ENCODE measurements around the gene ROBO1.

The ROBO1 gene

DNA sequence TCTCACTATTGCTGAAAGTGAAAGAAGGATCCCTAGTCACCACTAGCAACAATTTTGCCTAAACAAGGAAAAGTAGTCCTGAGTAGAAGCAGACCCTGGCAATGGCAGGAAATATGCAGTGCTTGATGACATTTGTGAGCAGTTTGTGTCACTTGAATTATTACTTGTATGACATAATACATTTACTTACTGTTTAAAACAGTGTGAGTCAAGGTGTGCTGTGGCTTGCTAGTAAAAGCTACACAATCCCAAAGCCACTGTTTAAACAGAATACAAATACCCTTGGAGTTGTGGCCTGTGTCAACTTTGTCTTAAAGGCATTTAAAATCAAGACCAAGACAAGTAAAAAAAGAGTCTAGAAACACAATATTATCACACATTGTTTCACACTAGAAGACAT lies 775.4 kb downstream of the ROBO1 start:
- DNase-seq (ENCODE audit: low read depth in 2 of 2, low spot score in 1 of 2) = no peak

DNA sequence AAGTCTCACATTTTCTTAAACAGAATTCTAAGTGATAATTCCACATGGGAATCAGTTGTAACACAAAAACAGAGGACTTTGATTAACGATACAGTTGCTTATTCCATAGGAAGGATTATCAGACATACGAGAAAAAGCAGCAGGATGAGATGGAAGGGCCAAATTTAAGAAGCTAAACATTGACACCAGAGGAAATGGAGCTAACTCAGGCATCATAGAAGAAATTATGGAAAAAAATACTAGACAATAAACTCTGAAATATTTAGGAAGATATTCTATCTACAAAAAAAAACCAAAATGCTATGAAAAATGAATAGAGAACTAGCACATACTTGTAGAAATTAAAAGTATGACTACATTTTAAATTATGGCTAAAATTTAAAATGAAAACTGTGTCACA lies 776.1 kb downstream of the ROBO1 start:
- DNase-seq (ENCODE audit: low read depth in 2 of 2, low spot score in 1 of 2) = no peak

DNA sequence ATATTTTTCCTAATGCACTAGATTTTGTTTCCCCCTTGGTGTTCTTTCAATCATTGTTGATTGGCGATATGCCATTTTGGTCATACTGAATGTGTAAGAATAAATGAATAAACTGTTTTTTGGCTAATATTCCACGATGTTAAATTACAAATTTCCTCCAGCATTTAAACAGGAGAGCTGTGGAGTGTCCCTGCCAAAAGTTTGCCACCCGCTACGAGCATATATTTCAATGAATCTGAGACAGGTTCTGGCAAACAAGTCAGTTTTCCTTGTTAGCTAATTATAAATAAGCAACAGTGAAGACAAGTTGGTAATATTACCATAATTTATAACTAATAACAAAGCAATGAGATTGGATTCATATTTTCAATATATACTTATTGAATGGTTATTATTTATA lies 777.6 kb downstream of the ROBO1 start:
- no peak for DNase-seq (ENCODE audit: low read depth in 2 of 2, low spot score in 1 of 2)

GRCh38 chr3:78988324-78988723 lies 779.5 kb downstream of the ROBO1 start:
- no peak for DNase-seq (ENCODE audit: low read depth in 2 of 2, low spot score in 1 of 2)

DNA sequence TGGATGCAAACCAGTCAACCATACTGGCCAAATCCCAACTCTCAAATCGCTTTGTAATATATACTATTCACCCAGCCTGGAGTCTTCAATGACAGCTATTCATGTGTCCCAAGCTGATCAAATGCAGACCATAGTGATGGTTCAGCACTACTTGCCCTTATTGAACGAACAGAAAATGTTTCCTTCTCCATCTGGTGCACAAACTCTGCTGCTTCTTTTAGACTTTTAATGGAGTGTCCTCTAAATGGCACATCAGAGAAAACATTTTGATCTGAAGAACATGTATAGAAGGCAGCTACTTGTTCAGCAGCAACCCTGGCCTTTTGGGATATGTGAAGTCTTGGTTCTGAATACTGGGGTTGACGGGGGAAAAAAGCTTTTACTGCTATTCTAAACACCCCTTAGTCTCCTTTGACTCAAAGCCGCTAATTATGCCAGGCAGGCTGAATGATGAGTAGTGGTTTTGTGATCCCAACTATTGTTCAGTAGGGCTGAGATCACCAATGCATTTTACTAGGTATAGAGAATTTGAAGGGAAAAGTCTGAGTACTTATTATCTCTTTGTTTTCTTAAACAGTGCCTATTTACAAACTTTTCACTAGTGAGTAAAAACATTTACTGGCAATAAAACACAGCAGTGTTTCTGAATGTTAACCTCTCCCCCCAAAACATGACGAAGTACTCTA lies 781.2 kb downstream of the ROBO1 start:
- no peak for DNase-seq (ENCODE audit: low read depth in 2 of 2, low spot score in 1 of 2)

- DNase-seq (ENCODE audit: low read depth in 2 of 2, low spot score in 1 of 2) = no peak
These were observed 781.8 kb downstream of the ROBO1 start for GRCh38 chr3:78985981-78986380.

DNA sequence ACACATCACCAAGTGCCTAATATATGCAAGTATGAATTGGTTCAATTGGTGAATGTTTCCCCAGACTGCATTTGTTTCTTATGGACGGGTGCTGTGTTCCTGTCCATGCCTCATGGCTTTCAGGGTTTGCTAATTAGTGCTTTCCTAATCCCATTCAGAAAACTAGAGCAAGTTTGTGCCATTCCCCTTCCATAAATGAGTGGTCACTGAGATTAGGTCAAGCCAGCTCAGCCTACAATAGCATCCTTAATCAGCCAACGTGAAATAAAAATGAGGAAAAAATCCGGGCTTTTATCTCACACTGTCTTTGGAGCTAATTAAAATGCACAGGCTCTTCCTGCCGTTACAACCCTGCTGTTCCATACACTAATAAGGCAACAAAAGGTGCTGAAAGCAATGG lies 788.8 kb downstream of the ROBO1 start:
- no peak for DNase-seq (ENCODE audit: low read depth in 2 of 2, low spot score in 1 of 2)

- DNase-seq (ENCODE audit: low read depth in 2 of 2, low spot score in 1 of 2) = no peak
These were observed 789.8 kb downstream of the ROBO1 start for GRCh38 chr3:78978037-78978436.

DNA sequence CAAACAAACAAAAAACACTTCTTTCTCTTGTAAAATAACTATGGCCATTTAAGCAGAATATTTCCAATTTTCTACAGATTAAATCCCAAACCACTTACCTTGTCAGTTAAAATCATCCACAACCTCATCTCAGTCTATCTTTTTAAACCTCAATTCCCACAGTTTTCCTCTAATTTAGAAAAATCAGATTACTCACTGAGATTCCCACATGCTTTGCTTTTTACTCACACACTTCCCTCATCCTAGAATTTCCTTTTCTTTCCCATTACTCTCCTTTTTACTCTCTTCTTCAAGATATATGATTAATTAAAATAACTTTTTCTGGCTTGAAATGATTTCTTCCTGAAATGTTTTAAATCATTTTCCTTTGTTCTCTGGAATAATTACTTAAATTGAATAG lies 790.7 kb downstream of the ROBO1 start:
- DNase-seq (ENCODE audit: low read depth in 2 of 2, low spot score in 1 of 2) = no peak

DNA sequence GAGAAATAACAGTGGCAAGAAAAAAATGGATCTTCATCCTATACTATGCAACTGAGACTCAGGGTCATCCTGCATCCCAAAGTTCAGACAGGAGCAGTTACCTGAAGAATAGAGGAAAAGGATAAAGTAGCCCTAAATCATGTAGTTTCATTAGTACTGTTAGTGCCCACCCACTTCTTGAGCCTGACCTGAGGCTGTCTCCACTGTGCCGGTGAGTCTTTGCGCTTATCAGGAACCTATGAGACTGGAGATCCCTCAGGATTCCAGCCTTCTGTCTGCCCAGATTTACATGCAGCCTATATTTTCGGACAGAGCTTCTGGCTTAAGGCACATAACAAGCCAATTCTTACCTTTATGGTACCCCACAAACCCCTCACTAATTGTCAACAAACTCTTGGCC lies 791.6 kb downstream of the ROBO1 start:
- no peak for DNase-seq (ENCODE audit: low read depth in 2 of 2, low spot score in 1 of 2)

DNA sequence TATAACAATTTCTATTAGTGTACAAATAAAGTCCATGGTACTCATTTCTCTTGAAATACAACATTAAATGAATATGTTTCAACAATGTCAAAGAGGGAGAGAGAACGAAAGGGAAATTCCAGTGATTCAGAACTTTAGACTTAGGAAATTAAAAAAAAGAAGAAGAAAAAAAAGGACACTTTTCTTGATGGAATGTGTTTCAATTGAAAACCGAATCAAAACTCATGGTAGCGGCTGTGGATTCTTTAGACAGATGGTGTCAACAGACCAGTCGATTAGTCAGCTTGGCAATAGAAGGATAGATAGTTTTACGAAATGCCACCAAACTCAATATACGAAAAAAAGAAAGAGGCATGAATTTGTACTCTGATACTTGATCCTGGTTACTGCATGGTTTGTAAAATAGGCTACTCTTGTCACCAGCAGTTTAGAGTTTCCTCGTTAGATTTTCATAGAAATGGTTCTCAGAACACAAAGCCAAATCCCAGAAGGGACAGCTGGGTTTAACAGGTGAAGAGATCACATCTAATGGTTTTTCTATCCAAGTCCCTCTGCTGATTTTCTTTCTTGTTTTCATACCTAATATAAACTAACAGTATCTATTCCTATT lies 793.5 kb downstream of the ROBO1 start:
- DNase-seq (ENCODE audit: low read depth in 2 of 2, low spot score in 1 of 2) = no peak

DNA sequence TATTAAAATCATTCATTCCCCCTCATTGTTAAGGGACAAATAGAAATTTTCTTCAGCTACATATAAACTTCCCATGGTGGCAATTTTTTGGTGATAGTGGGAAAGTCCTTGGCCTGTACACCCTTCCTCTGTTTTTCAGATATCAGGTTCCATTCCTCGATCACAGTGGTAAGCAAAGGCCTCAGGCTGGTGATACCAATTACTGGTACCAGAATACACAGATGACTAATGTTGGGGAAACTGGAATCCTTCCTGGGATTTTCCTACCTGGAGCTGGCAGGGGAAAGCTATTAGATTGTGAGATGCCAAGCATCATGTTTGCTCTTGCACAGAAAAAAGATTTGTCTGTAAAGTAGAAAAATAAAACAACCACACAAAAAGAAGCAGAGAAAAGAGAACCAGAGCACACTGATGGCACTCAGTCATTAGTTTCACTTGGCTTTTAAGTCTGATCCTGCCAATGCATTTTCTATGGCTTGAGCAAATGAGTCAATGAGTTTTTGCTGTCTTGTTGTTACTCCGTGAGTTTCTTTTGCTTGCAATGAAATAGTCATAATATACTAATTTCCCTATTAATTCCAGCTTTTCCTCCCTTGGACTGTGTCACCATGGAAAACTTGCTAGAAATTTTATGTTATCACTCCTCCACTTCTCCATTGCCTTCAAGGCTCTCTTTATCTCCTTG lies 795.0 kb downstream of the ROBO1 start:
- no peak for DNase-seq (ENCODE audit: low read depth in 2 of 2, low spot score in 1 of 2)

DNA sequence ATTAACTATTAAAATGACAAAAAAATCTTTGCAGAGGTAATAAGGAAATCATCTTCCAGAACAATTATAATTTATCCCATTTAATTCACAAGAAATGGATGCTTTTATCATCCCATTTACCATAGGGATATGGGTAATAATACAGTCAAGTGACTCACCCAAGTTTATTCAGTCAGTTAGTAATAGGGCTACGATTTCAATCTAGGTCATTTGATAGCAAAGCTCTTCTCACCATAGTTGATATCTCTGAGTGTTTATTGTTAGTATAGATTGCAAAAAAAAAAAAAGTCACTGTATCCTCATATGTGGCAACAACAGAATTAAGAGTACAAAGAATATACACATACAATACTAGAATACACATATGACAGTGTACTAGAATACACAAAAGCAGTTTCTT lies 797.1 kb downstream of the ROBO1 start:
- no peak for DNase-seq (ENCODE audit: low read depth in 2 of 2, low spot score in 1 of 2)

DNA sequence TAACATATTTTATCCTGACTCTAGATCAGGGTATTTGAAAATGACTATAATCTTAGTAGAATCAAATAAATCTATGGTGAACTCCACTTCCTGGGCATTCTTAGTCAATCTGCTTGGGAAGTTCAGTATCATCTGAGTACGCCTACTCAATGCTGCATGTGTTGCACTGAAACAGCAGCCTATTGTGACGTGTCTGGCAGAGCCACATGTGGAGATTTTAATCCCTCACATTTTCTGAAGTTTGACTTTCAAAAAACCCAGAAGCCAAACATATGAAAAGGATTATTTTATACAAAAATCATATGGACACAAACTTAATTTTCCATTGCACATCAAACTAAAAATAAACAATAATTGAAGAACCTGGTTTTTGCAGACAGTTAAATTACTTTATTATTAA lies 798.3 kb downstream of the ROBO1 start:
- DNase-seq (ENCODE audit: low read depth in 2 of 2, low spot score in 1 of 2) = no peak

- no peak for DNase-seq (ENCODE audit: low read depth in 2 of 2, low spot score in 1 of 2)
These were observed 800.7 kb downstream of the ROBO1 start for GRCh38 chr3:78967061-78967460.

DNA sequence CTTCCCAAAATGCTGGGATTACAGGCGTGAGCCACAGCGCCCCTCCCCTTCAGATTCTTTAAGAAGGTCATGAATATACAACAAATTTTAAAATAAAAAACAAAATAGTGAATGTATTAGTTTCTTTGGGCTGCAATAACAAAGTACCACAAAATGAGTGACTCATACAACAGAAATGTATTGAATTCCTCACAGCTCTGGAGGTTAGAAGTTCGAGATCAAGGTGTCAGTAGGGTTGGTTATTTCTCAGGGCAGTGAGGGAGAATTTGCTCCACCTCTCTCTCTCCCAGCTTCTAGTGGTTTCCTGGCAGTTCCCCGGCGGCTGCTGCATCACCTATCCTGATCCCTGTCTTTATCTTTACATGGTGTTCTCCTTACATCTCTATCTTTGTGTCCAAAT lies 804.0 kb downstream of the ROBO1 start:
- DNase-seq (ENCODE audit: low read depth in 2 of 2, low spot score in 1 of 2) = no peak

DNA sequence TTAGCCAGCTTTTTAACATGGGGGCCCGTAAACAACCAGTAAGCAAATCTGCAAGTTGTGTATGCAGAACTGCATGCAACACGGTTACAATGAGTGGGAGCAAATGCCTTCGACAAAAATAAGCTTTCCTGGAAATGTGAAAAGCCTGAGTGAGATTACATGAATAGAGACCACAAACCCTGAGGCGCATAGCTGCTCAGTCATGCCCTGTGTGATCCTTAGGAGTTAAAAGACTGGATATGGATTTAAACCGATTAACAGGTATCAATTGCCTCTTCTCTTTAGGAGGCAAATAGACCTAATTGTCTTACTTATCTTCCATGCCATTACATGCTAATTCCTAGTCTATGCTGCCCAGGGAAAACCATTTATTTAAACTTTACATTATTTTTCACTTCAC lies 810.3 kb downstream of the ROBO1 start:
- DNase-seq (ENCODE audit: low read depth in 2 of 2, low spot score in 1 of 2) = no peak

GRCh38 chr3:78951342-78951945 lies 816.4 kb downstream of the ROBO1 start:
- no peak for DNase-seq (ENCODE audit: low read depth in 2 of 2, low spot score in 1 of 2)

- DNase-seq (ENCODE audit: low read depth in 2 of 2, low spot score in 1 of 2) = no peak
These were observed 826.2 kb downstream of the ROBO1 start for GRCh38 chr3:78941587-78941986.

- no peak for DNase-seq (ENCODE audit: low read depth in 2 of 2, low spot score in 1 of 2)
These were observed 827.2 kb downstream of the ROBO1 start for GRCh38 chr3:78940626-78941025.

GRCh38 chr3:78940128-78940527 lies 827.7 kb downstream of the ROBO1 start:
- DNase-seq (ENCODE audit: low read depth in 2 of 2, low spot score in 1 of 2) = no peak

DNA sequence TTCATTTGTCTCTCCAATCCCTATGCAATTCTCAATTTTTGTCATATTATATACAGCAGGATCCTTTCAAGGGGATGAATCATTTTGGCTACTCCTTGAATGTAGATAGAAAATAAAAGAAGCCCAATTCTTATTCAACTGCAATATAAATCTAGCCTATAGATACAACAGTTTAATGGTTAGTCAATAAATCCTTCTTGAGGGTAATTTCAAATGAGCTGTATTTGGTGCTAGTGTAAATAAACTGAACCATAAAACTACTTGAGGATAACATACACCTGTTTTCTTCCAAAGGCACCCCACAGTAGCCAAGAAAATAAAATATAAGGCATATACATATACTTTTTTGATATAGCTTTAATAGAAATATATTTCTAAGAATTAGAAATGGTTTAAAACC lies 830.3 kb downstream of the ROBO1 start:
- no peak for DNase-seq (ENCODE audit: low read depth in 2 of 2, low spot score in 1 of 2)

Measured in stimulated activated CD8-positive, alpha-beta memory T cell treated with anti-CD3 and anti-CD28 coated beads, Interleukin-4, amount 100 ng/mL, for 4 hours (primary cell).